ENCODE measurements around the gene TPRA1. TPM values are rescaled to one million over a fixed set of nuclear protein-coding genes. Genes with fewer than 3 reads are reported as not detected.

Gene TPRA1
- total RNA-seq, 1 experiment from 2014 or later: 47.0 TPM

DNA sequence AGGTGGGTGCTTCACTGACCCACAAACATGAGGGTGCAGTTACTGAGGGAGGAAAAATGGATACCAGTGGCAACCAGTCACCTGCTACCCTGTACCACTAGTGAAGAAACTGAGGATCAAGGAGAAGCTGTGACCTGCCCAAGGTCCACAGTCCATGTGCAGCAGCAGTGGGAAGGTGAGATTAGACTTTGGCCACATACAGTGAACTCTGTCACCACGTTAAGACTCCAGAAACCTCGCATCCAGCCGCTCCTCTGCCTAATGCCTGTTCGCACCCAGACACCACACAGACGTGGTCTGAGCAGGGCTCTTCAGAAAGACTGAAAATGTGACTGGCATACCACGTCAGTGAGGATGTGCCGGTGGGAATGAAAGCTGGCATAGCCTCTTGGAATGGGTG, 20.0 kb downstream of the TPRA1 start:
- BruUV-seq (replicated peaks): no TSS peak
- Mint-ChIP-seq H3K36me3 (ENCODE audit: insufficient read depth, unreplicated experiment) (peaks cover 41% of the 10 kb centered on the region), H3K9me3 (ENCODE audit: unreplicated experiment) (no peaks in the 10 kb centered on the region), H3K27me3 (ENCODE audit: insufficient read depth, unreplicated experiment) (no peaks in the 10 kb centered on the region), H3K4me3 (ENCODE audit: unreplicated experiment) (no peak overlapping the region), H3K4me1 (ENCODE audit: insufficient read depth, unreplicated experiment) (peaks cover 6% of the 10 kb centered on the region), H3K27ac (ENCODE audit: low read depth, unreplicated experiment) (no peak overlapping the region)
- ChIA-PET CTCF (interaction anchor here (0.5 kb wide), 1 partner anchor 1037 kb away, joined by 3 read pairs; no protein-coding TSS in a partner anchor), POLR2A (interaction anchor here (0.6 kb wide), 1 partner anchor 32 kb away, joined by 4 read pairs; no protein-coding TSS in a partner anchor)
- TF ChIP-seq, protein P1, sequence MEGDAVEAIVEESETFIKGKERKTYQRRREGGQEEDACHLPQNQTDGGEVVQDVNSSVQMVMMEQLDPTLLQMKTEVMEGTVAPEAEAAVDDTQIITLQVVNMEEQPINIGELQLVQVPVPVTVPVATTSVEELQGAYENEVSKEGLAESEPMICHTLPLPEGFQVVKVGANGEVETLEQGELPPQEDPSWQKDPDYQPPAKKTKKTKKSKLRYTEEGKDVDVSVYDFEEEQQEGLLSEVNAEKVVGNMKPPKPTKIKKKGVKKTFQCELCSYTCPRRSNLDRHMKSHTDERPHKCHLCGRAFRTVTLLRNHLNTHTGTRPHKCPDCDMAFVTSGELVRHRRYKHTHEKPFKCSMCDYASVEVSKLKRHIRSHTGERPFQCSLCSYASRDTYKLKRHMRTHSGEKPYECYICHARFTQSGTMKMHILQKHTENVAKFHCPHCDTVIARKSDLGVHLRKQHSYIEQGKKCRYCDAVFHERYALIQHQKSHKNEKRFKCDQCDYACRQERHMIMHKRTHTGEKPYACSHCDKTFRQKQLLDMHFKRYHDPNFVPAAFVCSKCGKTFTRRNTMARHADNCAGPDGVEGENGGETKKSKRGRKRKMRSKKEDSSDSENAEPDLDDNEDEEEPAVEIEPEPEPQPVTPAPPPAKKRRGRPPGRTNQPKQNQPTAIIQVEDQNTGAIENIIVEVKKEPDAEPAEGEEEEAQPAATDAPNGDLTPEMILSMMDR (IDR thresholded peaks at IDR 0.05; ENCODE audit: unreplicated experiment): no peak
- intact Hi-C loops (cut with micrococcal nuclease): no loop called here
- DNase-seq (ENCODE audit: unreplicated experiment): no peak

DNA sequence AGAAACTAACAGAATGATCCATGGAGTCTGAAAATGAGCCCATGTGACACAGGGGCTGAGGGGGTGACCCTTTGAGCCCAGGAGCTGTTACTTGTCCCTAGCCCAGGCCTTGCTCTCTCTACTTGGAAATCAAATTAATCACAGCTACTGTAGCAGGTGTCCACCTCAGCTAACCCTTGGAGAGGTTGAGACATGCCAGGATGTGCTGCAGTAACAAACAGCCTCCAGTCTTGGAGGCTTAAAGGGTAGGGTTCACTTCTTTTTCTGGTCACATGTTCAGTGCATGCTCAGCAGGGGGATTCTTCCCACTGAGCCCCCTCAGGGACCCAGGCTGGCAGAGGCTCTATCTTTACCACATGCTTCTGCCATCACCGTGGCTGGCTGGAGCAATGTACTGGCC, 21.4 kb downstream of the TPRA1 start:
- Mint-ChIP-seq H3K4me1 (ENCODE audit: insufficient read depth, unreplicated experiment) (no peaks in the 10 kb centered on the region), H3K27me3 (ENCODE audit: insufficient read depth, unreplicated experiment) (no peaks in the 10 kb centered on the region), H3K36me3 (ENCODE audit: insufficient read depth, unreplicated experiment) (peaks cover 35% of the 10 kb centered on the region), H3K27ac (ENCODE audit: low read depth, unreplicated experiment) (no peak overlapping the region), H3K9me3 (ENCODE audit: unreplicated experiment) (no peaks in the 10 kb centered on the region), H3K4me3 (ENCODE audit: unreplicated experiment) (no peak overlapping the region)
- intact Hi-C loops (cut with micrococcal nuclease): no loop called here
- POLR2A ChIA-PET: interaction anchor here (0.6 kb wide), 1 partner anchor 525 kb away, joined by 3 read pairs; no protein-coding TSS in a partner anchor
- no TSS peak for BruUV-seq (replicated peaks)
- TF ChIP-seq, protein P1 (IDR thresholded peaks at IDR 0.05; ENCODE audit: unreplicated experiment): no peak
- no peak for DNase-seq (ENCODE audit: unreplicated experiment)
- CTCF ChIA-PET: interaction anchor here (1.2 kb wide), 1 partner anchor 21 kb away, joined by 4 read pairs; no protein-coding TSS in a partner anchor

DNA sequence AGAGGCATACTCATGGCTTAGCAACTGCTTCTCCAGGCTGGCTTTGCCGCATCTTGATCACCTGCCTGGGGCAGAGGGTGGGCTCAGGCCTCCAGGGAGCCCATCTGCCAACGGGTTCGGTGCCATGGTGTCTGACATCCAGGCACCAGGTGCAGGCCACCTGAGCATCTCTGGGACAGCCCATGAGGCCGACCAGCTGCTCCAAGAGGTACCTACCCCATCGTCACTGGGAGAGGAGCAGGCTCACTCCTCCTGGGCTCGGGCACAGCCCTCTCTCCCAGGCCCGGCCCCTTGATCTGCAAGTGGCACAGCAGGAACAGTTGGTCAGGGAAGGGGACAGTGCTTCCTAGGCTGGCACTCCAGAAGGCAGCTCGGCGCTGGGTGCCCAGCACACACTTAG, 21.9 kb downstream of the TPRA1 start:
- Mint-ChIP-seq H3K36me3 (ENCODE audit: insufficient read depth, unreplicated experiment) (peaks cover 33% of the 10 kb centered on the region), H3K4me3 (ENCODE audit: unreplicated experiment) (no peak overlapping the region), H3K9me3 (ENCODE audit: unreplicated experiment) (no peaks in the 10 kb centered on the region), H3K27me3 (ENCODE audit: insufficient read depth, unreplicated experiment) (no peaks in the 10 kb centered on the region), H3K4me1 (ENCODE audit: insufficient read depth, unreplicated experiment) (no peaks in the 10 kb centered on the region), H3K27ac (ENCODE audit: low read depth, unreplicated experiment) (no peak overlapping the region)
- intact Hi-C loops (cut with micrococcal nuclease): no loop called here
- DNase-seq (ENCODE audit: unreplicated experiment): no peak
- CTCF ChIA-PET: interaction anchor here (0.7 to 1.2 kb wide), 2 partner anchors 20 to 21 kb away, joined by 4 read pairs; no protein-coding TSS in a partner anchor
- no TSS peak for BruUV-seq (replicated peaks)
- TF ChIP-seq, protein P1 (IDR thresholded peaks at IDR 0.05; ENCODE audit: unreplicated experiment): no peak
- POLR2A ChIA-PET: no interaction called here

DNA sequence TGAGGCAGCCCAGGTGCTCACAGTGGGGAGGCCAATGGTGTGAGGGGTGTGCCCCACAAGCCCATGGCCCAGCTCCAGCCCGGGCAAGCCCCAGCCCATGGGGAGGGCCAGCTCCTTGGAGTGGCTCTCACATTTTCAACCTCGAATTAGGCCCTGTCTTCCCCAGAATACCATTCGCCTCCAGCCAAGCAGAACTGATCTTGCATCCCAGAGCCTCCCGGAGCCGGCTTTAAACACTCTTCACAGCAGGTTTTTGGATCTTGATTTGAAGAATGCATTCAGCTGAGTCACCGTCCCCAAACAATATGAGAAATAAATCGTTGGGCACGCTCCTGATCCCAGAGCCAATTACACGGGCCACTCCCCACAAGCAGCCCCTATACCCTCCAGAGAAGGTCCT, 23.7 kb downstream of the TPRA1 start:
- POLR2A ChIA-PET: no interaction called here
- no TSS peak for BruUV-seq (replicated peaks)
- Mint-ChIP-seq H3K27me3 (ENCODE audit: insufficient read depth, unreplicated experiment) (no peaks in the 10 kb centered on the region), H3K4me3 (ENCODE audit: unreplicated experiment) (no peak overlapping the region), H3K27ac (ENCODE audit: low read depth, unreplicated experiment) (no peak overlapping the region), H3K4me1 (ENCODE audit: insufficient read depth, unreplicated experiment) (no peaks in the 10 kb centered on the region), H3K9me3 (ENCODE audit: unreplicated experiment) (no peaks in the 10 kb centered on the region), H3K36me3 (ENCODE audit: insufficient read depth, unreplicated experiment) (peaks cover 19% of the 10 kb centered on the region)
- intact Hi-C loops (cut with micrococcal nuclease): no loop called here
- DNase-seq (ENCODE audit: unreplicated experiment): no peak
- CTCF ChIA-PET: interaction anchor here (0.8 to 1.7 kb wide), 2 partner anchors 9 to 10 kb away, joined by 3 to 7 read pairs; no protein-coding TSS in a partner anchor
- TF ChIP-seq, protein P1 (IDR thresholded peaks at IDR 0.05; ENCODE audit: unreplicated experiment): no peak

All from MCF 10A (cell line).